Testis (tissue), 3 donors: ENCODE results near the gene ICAM3. TPM values are rescaled to one million over a fixed set of nuclear protein-coding genes. Genes with fewer than 3 reads are reported as not detected.

ENCODE experiments used
- DNase-seq: peaks from one replicate; pipeline ENCODE4 v3.0.0-alpha.2; 2019
- H3K27ac ChIP-seq, 2 donors: fragments of 200-600 bp; sonication (generic); one replicate each; pipeline ENCODE4 v1.5.1; 2019
- H3K27me3 ChIP-seq: fragments of 200-600 bp; sonication (generic); one replicate; pipeline ENCODE4 v1.5.1; 2019
- H3K36me3 ChIP-seq: fragments of 200-600 bp; sonication (generic); one replicate; pipeline ENCODE4 v1.5.1; 2017; ENCODE audit warnings: low read depth; ENCODE audit errors: missing control alignments
- H3K4me1 ChIP-seq: fragments of 200-600 bp; sonication (generic); one replicate; pipeline ENCODE4 v1.5.1; 2019
- H3K4me3 ChIP-seq, 2 donors: fragments of 200-600 bp; sonication (generic); one replicate each; pipeline ENCODE4 v1.5.1; 2017 to 2019
- H3K9me3 ChIP-seq: fragments of 200-600 bp; sonication (generic); one replicate; pipeline ENCODE4 v1.5.1; 2017
- CTCF ChIP-seq, 3 experiments: fragments of 450-650 bp in 2 of 3; fragments of 200-600 bp in 1 of 3; sonication (generic) in 1 of 3; IDR thresholded peaks; one replicate each; pipeline ENCODE4 v1.5.1; 2016 to 2019; ENCODE audit warnings: antibody characterized with exemption in 3 of 3, mild to moderate bottlenecking in 2 of 3, moderate library complexity in 1 of 3
- POLR2A ChIP-seq: fragments of 450-650 bp; IDR thresholded peaks from one replicate; pipeline ENCODE4 v1.6.1; 2017; ENCODE audit warnings: antibody characterized with exemption, mild to moderate bottlenecking, moderate library complexity
- WGBS, 2 donors: methylation state at CpG; one replicate each; pipeline ENCODE4 v1.1.5; 2018; 5-methylcytosine and 5-hydroxymethylcytosine counted together
- intact Hi-C: fragments of 100-400 bp; cut with DNase I; formaldehyde crosslinking; loops from one replicate; pipeline ENCODE4 v1.15.1; 2023; ENCODE audit warnings: low total_unique reads
- polyA plus RNA-seq: library from polyadenylated mRNA; stranded (reverse); fragments of 350-450 nt; fragmentation: Illumina TruSeq; extraction: RNeasy Lipid Tissue Mini Kit (QIAGEN cat#74804); gene quantifications from one replicate; pipeline ENCODE4 v1.2.3, GENCODE V29; 2014; ENCODE audit warnings: low read depth, low replicate concordance; ENCODE audit not compliant: insufficient read depth
- total RNA-seq, 2 donors: library from RNA; depleted of rRNA; stranded (reverse); fragments of >200 nt; gene quantifications; one replicate each; pipeline ENCODE4 v1.2.3, GENCODE V29; 2016

ICAM3 gene
- total and polyA plus RNA-seq, 3 donors from 2014 or later, result 2.4 to 6.3 (median 2.8) TPM

- WGBS, 2 donors, result 0 to 1% methylated on average over 35 to 45 of the region's 45 CpGs
- H3K4me3 ChIP-seq, result peak within 1 kb of the TSS; percentile 4 to 40
- TF ChIP-seq POLR2A (no peak), CTCF (IDR thresholded peaks at IDR 0.05) (no peak)
- intact Hi-C loops, result no loop called here
- no peaks in the 10 kb centered on the region for H3K36me3 ChIP-seq
- H3K9me3 ChIP-seq, result no peaks in the 10 kb centered on the region
- H3K27ac ChIP-seq, result no peak within 1 kb of the TSS
- peaks cover 40% of the 10 kb centered on the region for H3K4me1 ChIP-seq
- H3K27me3 ChIP-seq, result peaks cover 5% of the 10 kb centered on the region
- no peak for DNase-seq
Measured at GRCh38 chr19:10289836-10290356, 49.5 kb downstream of the ICAM3 start, which contains the start of gene ICAM5. Gene ICAM5 (plus strand): TSS chr19:10289952. CDS start chr19:10290044, 92 bp downstream.

GRCh38 chr19:10289167-10289835 lies 50.1 kb downstream of the ICAM3 start:
- 1 to 2% methylated on average over 42 to 48 of the region's 50 CpGs for WGBS, 2 donors
- Histone ChIP-seq H3K36me3 (no peaks in the 10 kb centered on the region), H3K4me3 (peak overlapping the region; percentile 4 to 38), H3K27me3 (peaks cover 5% of the 10 kb centered on the region), H3K9me3 (no peaks in the 10 kb centered on the region), H3K27ac (no peak overlapping the region), H3K4me1 (peaks cover 40% of the 10 kb centered on the region)
- DNase-seq, result no peak
- intact Hi-C loops, result no loop called here
- no peak for TF ChIP-seq CTCF (IDR thresholded peaks at IDR 0.05)
- TF ChIP-seq POLR2A, result no peak

DNA sequence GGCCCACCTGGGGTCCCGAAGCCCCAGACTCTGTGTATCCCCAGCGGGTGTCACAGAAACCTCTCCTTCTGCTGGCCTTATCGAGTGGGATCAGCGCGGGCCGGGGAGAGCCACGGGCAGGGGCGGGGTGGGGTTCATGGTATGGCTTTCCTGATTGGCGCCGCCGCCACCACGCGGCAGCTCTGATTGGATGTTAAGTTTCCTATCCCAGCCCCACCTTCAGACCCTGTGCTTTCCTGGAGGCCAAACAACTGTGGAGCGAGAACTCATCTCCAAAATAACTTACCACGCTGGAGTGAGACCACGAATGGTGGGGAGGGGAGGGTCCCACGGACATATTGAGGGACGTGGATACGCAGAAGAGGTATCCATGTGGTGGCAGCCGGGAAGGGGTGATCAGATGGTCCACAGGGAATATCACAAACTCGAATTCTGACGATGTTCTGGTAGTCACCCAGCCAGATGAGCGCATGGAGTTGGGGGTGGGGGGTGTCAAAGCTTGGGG lies 50.7 kb downstream of the ICAM3 start:
- intact Hi-C loops, result no loop called here
- H3K36me3 ChIP-seq, result no peaks in the 10 kb centered on the region
- H3K27ac ChIP-seq, result no peak overlapping the region
- TF ChIP-seq CTCF (IDR thresholded peaks at IDR 0.05) (no peak), POLR2A (no peak)
- 10% methylated on average over 23 of the region's 23 CpGs for WGBS, 2 donors
- no peaks in the 10 kb centered on the region for H3K9me3 ChIP-seq
- no peak for DNase-seq
- H3K4me1 ChIP-seq, result peaks cover 40% of the 10 kb centered on the region
- H3K27me3 ChIP-seq, result peaks cover 5% of the 10 kb centered on the region
- H3K4me3 ChIP-seq, result no peak overlapping the region

DNA sequence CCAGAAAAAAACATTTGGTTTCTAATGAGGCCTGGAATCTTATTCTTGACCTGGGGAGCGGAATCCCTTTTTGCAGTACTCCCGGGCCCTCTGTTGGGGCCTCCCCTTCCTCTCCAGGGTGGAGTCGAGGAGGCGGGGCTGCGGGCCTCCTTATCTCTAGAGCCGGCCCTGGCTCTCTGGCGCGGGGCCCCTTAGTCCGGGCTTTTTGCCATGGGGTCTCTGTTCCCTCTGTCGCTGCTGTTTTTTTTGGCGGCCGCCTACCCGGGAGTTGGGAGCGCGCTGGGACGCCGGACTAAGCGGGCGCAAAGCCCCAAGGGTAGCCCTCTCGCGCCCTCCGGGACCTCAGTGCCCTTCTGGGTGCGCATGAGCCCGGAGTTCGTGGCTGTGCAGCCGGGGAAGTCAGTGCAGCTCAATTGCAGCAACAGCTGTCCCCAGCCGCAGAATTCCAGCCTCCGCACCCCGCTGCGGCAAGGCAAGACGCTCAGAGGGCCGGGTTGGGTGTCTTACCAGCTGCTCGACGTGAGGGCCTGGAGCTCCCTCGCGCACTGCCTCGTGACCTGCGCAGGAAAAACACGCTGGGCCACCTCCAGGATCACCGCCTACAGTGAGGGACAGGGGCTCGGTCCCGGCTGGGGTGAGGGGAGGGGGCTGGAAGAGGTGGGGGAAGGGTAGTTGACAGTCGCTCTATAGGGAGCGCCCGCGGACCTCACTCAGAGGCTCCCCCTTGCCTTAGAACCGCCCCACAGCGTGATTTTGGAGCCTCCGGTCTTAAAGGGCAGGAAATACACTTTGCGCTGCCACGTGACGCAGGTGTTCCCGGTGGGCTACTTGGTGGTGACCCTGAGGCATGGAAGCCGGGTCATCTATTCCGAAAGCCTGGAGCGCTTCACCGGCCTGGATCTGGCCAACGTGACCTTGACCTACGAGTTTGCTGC lies 52.4 kb downstream of the ICAM3 start, which contains the start of gene ICAM4:
ICAM4 (plus strand) TSS at position 153 of the 935 bp plus-strand sequence; CDS start at position 211, 58 bp downstream.
- TF ChIP-seq CTCF (IDR thresholded peaks at IDR 0.05) (no peak), POLR2A (no peak)
- Histone ChIP-seq H3K9me3 (no peaks in the 10 kb centered on the region), H3K27ac (no peak within 1 kb of the TSS), H3K36me3 (no peaks in the 10 kb centered on the region), H3K4me1 (peaks cover 40% of the 10 kb centered on the region), H3K4me3 (peak within 1 kb of the TSS in 1 of 2 donors; percentile 15), H3K27me3 (no peaks in the 10 kb centered on the region)
- DNase-seq, result peak; percentile 61
- WGBS, 2 donors, result 1 to 6% methylated on average over 33 to 49 of the region's 59 CpGs
- intact Hi-C loops, result no loop called here
